ENCODE measurements around the gene RPS24.
"Not testable (repeated sequence)": the region's sequence is repeated elsewhere in the genome, so short reads cannot be mapped to it uniquely, and the experiment has no call there.

Gene RPS24

DNA sequence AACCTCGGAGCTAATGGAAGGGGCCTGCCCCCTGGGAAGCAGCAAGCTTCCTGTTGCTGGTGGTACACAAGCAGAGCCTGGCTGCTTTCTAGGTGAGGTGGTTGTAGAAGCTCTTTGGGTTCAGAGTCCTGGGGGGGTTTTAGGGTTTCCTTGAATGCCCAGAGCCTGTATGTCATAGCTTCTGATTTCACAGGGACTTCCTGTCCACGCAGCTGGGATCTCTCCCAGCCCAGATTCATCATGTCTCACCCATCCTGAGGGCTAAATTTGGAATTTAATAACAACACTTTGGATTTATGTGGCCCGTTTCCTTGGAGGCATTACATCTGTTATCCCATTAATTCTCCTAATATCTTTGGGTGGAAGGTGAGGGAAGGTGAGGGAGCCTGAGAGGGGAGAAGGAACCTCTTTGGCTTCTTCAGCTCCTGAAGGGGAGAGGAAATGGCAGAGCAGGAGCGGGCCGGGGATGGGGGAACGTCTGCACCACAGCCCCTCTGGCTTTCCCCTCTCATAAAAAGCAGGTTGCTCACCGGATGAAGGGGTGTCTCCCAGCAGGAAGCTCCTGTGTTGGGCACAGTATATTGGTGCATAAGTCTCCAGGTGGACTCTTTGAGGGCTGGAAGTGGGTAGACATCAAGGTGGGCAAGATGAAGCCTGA, 19.7 kb downstream of the RPS24 start:
- DNase-seq (ENCODE audit: low spot score) = peak; percentile 83

GRCh38 chr10:78058562-78058961, 24.9 kb downstream of the RPS24 start:
- DNase-seq (ENCODE audit: low spot score) = no peak

- no peak for DNase-seq (ENCODE audit: low spot score)
Measured at GRCh38 chr10:78059906-78060702, 26.4 kb downstream of the RPS24 start.

- no peak for DNase-seq (ENCODE audit: low spot score)
Measured at GRCh38 chr10:78062296-78062695, 28.6 kb downstream of the RPS24 start.

DNA sequence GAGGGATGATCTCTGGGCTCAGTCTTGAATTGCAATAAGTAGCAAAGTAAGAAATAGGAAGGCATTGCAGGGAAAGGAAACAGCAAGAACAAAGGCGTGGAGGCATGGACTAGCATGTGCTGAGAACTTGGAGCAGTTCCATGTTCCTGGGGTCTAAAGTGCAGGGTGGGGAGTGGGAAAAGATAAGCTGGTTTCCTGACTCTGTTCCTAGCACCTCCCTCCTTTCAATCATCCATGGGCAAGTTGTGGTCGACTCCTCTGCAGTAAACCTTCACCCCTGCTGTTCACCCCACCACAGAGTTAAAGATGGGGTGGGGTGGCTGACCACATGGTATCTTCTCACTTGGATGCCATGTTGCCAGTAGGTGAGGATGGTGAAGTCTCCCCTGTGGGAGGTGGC, 29.6 kb downstream of the RPS24 start:
- no peak for DNase-seq (ENCODE audit: low spot score)

GRCh38 chr10:78064919-78065318, 31.3 kb downstream of the RPS24 start:
- DNase-seq (ENCODE audit: low spot score) = not testable (repeated sequence)

GRCh38 chr10:78065611-78066010, 31.9 kb downstream of the RPS24 start:
- no peak for DNase-seq (ENCODE audit: low spot score)

DNA sequence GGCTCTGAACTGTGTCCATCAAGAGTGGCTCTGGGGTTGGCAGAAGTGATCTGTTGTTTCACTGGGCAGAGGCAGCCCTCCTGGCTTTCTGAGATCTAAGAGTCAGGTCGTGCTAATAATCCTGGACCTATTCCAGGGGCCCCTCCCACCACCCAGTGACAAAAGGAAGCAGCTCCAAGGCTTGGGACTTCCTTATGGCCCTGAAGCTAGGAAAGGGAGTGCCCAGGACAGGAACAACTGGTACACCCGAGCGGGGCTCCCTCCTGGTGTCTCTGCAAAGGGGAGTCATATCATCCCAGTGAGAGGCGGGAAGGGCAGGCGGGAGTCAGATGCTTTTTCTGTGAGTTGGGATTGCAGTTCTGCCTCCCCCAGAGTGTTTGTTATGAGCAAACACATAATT, 32.3 kb downstream of the RPS24 start:
- no peak for DNase-seq (ENCODE audit: low spot score)

DNA sequence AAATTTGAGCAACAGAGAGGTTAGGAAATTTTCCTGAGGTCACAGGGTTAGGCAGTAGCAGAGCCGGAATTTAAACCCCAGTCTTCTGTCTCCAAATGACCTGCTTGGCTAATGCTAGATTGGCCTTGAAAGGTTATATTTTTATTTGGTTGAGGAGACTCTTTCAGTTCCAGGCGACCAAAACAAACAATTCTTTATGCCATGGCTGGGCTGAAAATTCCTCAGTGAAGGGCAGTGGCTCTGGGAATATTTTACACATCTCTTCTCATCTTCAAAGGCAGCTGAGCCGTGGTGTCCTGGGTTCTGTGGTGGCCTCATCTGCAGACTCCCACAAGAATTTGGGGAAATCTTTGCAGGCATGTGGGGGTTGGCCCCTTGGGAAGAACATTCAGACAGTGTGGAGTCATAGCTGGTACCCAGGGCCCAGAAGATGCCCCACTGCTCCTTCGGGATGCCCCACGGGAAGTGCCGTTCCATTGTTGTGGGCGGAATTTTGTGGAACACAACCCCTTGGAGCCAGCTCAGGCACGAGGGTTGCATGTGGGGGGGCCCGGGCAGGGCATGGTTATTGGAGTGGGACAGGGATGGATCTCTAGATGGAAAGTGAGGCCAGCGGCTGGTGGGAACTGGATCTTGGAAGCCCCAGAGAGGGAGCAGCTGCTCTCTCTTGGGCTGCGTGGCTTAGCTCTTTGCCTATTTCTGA, 33.2 kb downstream of the RPS24 start:
- no peak for DNase-seq (ENCODE audit: low spot score)

DNA sequence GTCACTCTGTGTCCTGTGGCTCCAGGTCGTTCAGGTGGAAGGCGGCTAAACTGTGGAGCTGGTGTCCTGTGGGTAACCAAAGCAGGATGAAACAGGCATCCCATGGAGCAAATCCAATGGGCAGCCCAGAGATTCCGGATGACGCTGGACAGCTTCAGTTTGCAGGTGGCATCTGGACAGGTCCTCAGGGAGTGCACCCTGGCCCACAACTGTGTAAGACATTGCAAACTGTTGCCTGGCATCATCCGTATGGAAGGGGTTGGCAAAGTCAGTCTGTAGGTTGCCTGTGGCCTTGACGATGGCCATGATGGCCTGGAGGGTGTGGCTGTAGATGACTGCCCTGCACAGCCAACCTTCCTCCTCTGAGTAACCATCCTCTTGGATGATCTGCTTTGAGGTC, 35.5 kb downstream of the RPS24 start:
- DNase-seq (ENCODE audit: low spot score) = no peak

GRCh38 chr10:78070064-78070463, 36.4 kb downstream of the RPS24 start:
- DNase-seq (ENCODE audit: low spot score) = not testable (repeated sequence)

GRCh38 chr10:78070726-78071125, 37.1 kb downstream of the RPS24 start:
- no peak for DNase-seq (ENCODE audit: low spot score)

DNA sequence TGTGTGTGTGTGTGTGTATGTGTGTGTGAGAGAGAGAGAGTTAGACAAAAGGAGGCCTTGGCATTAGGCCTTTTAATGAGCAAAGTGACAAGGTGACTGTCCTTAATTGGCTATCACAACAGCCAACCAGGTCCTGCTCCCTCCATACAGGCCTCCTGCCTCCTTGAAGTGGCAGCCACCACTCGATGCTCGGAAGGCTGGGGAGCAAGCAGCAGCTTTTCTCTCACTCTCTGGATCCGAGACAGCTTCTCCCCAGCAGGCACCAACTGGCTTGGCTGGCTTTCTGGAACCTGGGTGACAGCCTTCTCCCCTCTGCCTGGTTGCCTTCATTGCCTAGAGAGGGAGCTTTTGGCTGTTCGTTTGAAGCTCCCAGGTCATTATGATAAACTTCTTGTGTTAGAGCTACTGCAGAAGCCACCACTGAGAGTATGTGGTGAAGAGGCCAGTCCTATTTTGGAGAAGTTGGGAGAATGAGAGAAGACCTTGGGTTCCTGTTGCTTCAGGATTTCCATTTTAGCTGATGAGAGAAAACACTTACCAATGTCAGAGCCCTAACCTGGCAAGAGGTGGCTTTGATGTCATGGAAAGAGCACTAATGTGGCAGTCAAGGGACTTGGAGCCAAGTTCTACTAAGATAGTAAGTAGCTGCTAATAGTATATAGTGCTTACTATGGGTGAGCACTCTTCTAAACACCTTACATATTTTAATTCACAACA, 37.6 kb downstream of the RPS24 start:
- no peak for DNase-seq (ENCODE audit: low spot score)

DNA sequence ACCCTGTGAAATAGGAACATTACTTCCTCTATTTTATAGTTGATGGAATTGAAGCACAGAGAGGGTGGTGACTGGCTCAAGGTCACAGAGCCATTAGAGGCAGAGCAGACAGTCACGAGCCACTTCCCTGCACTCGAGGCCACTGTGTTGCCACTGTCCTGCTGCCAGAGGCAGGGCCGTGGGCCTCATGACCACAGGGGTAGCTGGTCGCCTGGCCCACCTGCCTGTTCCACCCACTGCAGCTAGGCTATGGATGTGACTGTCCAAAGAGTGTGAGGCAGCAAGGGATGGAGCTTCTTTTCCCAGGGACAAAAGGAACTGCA, 38.2 kb downstream of the RPS24 start:
- DNase-seq (ENCODE audit: low spot score) = no peak

DNA sequence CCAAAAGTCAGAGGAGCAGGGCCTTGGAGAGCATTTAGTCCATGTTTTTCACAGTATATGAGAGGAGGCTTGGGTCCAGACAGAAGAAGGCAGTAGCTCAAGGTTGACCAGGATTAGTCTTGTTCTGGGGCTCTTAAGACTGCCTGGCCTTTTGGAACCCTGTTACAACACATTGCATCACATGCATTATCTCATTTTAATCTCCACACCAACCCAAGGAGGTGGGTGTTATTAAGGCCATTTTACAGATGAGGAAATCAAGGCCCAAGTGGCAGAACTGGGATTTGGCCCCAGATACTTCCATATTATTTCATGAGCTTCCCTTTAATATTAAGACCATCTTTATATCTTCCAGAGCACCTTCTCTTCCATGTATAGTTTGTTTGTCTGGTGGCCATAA, 38.8 kb downstream of the RPS24 start:
- no peak for DNase-seq (ENCODE audit: low spot score)

GRCh38 chr10:78075806-78076205, 42.1 kb downstream of the RPS24 start:
- not testable (repeated sequence) for DNase-seq (ENCODE audit: low spot score)

- no peak for DNase-seq (ENCODE audit: low spot score)
Measured at GRCh38 chr10:78078539-78079330, 45.1 kb downstream of the RPS24 start.

DNA sequence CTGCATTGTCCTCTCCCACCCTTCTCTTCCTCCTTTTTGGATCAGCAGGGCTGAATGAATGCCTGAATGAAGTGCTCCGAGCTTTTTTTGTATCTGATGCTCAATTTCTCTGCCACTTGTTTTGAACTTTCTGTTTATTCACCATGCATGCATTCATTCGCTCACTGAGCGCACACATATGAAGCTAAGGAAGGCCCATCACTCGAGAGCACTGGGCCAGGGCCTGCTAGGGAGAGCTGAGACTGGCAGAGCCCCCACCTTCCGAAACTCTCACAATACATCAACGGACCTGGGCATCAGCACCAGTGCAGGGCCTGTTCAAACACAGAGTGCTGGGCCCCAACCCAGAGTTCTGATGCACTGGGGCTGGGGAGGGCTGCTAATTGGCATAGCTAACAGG, 45.7 kb downstream of the RPS24 start:
- no peak for DNase-seq (ENCODE audit: low spot score)

DNA sequence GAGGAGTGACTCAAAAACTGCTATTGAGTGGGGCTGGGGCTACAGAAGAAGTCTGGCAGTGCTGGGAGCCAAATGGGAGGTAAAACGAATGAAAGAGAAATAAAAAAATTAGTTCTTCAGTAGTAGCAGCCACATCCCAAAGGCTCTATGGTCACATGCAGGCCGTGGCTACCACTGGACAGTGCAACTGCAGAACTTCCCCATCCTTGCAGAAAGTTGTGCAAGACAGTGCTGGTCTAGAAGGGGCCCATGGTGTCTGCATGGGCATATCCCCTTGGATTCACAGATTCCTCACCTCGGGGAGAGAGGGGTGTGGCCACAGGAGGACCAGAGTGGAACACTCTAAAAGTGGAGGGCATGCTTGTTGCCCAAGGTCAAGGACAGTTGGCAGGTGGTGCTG, 47.6 kb downstream of the RPS24 start:
- DNase-seq (ENCODE audit: low spot score) = no peak

DNA sequence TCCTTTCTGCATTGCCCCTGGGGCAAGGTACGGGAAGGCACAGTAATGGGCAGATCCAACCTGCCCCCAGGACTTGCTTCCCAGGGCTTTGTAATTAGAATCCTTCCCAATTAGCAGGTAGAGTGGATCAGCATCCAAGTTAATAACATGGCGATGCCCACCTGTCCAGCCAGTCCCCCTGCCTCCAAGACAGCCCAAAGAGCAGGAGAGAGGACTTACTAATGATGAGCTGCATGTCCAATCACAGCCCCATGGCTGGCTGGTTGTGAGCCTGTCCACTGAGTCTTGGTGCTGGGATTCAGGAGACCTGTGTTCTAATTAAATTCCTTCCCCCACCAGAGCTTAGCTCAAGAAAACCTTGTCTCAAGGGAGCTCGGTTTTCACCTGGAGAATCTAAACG, 49.0 kb downstream of the RPS24 start:
- no peak for DNase-seq (ENCODE audit: low spot score)

All from hepatic stellate cell (primary cell).